DND-41 (cell line): ENCODE data around the gene LRRC59.

Experiments used
- EZH2 ChIP-seq: IDR thresholded peaks from 3 replicates; pipeline ENCODE4 v1.6.1; 2012; ENCODE audit warnings: borderline replicate concordance, low read depth, mild to moderate bottlenecking, moderate library complexity, low read length, inconsistent platforms; ENCODE audit not compliant: severe bottlenecking
- TF ChIP-seq, protein P1 (sequence below): IDR thresholded peaks from 2 replicates; pipeline ENCODE4 v1.5.1; 2012; ENCODE audit warnings: borderline replicate concordance, low read length, moderate library complexity, mild to moderate bottlenecking; ENCODE audit not compliant: poor library complexity, severe bottlenecking; ENCODE audit errors: extremely low read depth

DNA sequence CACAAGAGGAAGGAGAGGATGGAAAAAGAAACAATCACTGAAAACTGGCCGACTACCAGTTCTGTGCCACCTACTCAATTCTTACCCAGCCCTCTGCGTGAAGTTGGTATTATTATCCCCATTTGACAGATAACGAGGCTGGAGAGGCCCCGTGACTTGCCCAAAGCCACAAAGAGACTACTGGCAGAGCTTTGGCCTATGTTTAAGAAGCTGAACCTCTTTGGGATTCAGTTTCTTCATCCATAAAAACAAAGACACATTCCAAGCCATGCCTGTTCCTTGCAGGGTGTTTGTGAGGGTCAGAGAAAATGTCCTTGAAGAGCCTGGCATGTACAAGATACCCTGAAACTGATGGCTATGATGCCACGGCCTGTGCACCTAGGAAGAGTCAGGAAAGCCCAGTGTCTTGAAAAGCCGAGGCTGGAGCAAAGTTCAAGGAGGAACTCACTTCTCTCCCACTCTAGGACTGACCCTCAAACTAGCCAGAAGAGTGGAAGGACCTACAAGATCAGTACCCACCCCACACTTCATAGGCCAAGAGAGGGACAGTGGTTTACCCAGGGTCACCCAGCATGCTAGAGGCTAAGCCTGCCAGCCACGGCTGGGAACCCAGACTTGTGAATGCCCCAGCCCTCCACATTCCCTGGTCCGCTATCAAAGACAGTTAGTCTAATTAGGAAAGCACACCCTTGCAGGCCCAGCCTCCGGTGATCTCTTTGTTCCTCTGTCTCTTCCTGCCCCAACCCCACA is 27.1 kb upstream of the LRRC59 start:
- TF ChIP-seq, protein P1, sequence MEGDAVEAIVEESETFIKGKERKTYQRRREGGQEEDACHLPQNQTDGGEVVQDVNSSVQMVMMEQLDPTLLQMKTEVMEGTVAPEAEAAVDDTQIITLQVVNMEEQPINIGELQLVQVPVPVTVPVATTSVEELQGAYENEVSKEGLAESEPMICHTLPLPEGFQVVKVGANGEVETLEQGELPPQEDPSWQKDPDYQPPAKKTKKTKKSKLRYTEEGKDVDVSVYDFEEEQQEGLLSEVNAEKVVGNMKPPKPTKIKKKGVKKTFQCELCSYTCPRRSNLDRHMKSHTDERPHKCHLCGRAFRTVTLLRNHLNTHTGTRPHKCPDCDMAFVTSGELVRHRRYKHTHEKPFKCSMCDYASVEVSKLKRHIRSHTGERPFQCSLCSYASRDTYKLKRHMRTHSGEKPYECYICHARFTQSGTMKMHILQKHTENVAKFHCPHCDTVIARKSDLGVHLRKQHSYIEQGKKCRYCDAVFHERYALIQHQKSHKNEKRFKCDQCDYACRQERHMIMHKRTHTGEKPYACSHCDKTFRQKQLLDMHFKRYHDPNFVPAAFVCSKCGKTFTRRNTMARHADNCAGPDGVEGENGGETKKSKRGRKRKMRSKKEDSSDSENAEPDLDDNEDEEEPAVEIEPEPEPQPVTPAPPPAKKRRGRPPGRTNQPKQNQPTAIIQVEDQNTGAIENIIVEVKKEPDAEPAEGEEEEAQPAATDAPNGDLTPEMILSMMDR = no peak
- TF ChIP-seq EZH2 = no peak
